Central memory CD4-positive, alpha-beta T cell (primary cell): ENCODE measurements around the gene RUBCN.
"Not testable (repeated sequence)": the region's sequence is repeated elsewhere in the genome, so short reads cannot be mapped to it uniquely, and the experiment has no call there.

Experiments
- DNase-seq: peaks from one replicate; pipeline ENCODE4 v3.0.0; 2022

RUBCN gene

DNA sequence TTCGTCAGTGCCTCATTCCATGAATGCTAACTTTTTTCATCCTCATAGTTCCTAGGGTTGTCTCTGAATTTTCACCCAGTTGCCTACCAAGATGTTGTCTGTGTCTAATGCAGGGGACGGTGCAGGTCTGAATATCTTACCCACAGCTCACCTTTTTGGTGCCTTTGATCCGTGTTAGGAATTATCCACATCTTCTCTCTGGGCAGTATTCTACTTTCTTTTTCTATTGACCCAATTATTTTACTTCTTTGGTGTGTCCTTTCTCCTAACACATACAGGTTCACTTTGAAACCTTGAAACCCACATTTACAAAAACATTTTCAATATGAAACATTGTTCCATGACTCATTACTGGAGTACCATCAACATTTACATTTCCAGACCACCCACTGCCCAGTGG is 80.6 kb downstream of the RUBCN start:
- DNase-seq: not testable (repeated sequence)

DNA sequence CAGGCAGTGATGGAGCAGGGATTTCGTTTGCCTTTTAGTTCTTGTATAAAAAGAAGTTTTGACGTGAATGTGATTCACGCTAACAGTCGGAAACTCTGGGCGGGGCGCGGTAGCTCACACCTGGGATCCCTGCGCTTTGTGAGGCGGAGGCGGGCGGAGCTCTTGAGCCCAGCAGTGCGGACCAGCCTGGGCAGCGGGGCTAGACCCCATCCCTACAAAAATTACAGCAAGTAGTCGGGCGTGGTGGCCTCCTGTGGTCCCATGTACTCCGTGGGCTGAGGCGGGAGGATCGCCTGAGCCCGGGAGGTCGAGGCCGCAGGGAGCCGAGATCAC is 81.7 kb downstream of the RUBCN start:
- DNase-seq: not testable (repeated sequence)

DNA sequence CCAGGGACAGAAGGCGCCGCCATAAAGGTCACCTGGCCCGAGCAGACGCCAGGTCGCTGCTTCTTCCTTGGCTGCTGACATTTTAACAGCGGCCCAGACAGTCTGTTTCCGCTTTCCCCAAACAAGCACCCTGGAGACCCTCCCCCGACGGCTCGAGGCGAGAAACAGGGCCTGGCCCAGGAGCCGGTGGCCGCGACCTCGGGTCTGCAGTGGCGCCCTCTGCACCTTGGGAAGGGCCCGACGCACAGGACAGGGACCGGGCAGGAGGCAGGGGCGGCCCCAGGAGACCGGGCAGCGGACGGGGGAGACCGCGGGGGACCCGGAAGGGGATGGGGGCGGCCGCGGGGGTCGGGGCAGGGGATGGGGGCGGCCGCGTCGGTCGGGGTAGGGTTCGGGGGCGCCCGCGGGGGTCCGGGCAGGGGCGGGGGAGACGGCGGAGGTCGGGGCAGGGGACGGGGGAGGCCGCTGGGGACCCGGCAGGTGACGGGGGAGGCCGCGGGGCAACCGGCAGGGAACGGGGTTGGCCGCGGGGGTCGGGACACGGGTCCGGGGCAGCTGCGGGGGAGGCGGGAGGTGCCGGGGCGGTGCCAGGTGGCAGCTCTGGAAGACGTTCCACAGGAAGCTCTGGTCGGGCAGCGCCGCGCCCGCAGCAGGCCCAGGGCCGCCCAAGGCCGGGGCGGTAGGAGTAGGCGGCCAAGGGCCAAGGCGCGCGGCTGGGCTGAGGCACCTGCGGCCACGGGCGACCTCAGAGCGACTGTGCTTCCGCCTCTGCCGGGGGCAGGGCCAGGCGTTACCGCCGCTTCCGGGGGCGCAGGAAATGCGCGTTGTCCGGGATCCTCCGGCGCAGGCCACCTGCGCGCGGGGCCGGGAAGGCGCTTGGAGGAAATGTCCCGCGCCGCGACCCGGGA is 82.4 kb downstream of the RUBCN start:
- peak; percentile 32 for DNase-seq

DNA sequence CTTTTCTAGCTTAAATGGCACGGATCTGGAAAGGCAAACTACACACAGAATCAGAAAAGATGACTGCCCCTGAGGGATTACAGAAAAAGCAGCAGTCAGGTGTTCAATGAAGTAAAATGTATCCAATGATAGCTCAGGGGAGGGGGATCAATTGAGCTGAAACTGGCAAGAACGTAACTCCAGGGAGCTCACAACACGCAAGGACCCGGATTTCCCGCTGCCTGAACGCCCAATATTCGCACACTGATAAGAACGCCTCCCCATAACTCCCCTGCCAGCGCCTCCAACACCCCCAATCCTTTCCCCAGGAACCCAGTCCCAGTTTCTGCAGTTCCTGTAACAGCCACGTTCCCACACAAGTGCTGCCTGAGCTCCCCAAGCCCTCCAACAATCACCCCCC is 83.8 kb downstream of the RUBCN start:
- not testable (repeated sequence) for DNase-seq

DNA sequence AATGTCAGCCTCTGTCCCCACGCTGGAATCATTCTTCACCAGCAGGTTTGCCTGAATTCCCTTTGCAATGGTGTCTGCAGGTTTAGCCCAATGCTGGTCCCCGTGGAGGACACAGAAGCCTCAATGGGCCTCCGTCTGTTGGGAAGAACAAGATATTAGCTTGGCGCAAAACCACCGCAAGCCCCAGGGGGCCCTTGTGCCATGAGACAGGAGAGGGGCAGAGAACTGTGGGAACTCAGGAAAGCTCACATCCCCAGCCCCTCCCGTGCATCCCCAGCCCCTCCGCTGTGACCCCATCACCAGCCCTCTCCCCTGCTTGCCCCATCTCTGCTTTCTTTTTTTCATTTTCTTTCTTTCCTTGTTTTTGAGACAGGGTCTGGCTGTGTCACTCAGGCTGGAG is 89.1 kb downstream of the RUBCN start:
- DNase-seq: not testable (repeated sequence)

DNA sequence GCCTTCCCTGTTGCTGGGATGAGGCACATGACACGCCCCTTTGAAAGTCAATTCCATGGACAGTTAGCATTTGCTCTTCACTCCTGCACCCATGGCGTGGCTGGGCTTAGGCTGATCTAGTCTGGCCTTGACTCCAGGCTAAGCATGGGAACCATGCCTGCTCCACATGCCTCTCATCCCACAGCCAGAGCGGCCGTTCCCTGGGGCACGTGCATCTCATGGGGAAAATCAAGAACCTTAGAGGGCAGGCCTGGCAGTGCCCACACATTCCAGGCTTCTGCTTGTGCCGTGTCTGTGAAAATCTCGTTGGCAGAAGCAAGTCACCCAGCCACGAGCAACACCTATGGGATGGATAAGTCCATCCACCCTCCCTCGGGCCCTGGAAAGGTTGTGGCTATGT is 89.5 kb downstream of the RUBCN start:
- not testable (repeated sequence) for DNase-seq

DNA sequence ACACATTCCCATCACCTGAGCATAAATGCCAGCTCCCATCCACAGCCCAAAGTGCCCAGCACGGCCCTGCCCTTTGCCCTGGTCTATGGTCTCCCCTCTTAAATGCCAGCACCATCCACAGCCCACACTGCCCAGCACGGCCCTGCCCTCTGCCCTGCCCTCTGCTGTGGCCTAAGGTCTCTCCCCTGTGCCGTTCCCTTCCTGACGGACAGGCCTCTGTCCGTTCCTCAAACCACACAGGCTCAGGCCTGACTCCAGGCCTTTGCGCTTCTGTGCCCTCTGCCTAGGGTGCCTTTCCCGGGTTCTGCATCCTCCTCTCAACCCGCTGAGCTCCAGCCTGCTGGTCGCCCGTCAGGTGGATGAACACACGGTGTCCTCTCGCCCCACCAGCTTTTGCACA is 90.4 kb downstream of the RUBCN start:
- not testable (repeated sequence) for DNase-seq

DNA sequence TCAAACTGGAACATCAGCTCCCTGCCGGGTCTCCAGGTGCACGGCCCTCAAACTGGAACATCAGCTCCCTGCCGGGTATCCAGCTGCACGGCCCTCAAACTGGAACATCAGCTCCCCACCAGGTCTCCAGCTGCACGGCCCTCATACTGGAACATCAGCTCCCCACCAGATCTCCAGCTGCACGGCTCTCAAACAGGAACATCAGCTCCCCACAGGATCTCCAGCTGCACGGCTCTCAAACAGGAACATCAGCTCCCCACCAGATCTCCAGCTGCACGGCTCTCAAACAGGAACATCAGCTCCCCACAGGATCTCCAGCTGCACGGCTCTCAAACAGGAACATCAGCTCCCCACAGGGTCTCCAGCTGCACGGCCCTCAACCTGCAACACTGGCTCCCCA is 99.1 kb downstream of the RUBCN start:
- DNase-seq: not testable (repeated sequence)

DNA sequence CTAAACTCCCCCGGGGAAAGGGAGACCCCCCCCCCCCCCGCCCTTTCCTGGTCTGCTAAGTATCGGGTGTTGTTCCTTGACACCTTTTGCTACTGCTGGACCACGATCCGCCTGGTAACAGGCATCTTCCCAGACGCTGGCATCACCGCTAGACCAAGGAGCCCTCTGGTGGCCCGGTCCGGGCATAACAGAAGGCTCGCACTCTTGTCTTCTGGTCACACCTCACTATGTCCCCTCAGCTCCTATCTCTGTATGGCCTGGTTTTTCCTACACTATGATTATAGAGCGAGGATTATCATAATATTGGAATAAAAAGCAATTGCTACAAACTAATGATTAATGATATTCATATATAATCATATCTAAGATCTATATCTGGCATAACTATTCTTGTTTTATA is 104.7 kb downstream of the RUBCN start:
- not testable (repeated sequence) for DNase-seq

DNA sequence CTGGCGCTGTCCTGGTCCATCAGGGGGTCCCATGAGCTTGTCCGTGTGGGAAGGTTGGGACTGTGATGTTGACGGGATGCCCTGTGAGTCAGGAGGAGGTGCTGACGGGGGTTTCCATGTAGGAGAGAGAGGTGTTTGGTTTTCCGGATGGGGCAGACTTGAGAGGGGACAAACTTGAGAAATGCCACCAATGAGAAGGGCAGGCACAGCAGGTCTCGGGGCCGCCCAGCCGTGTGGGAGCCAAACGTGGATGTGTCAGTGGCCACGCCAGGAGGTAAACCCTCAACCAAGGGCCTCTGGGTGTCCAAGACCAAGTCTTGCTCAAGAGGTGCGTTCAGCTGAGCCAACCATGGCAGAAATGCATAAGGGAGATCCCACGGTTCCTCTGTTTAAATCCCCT is 105.9 kb downstream of the RUBCN start:
- not testable (repeated sequence) for DNase-seq

DNA sequence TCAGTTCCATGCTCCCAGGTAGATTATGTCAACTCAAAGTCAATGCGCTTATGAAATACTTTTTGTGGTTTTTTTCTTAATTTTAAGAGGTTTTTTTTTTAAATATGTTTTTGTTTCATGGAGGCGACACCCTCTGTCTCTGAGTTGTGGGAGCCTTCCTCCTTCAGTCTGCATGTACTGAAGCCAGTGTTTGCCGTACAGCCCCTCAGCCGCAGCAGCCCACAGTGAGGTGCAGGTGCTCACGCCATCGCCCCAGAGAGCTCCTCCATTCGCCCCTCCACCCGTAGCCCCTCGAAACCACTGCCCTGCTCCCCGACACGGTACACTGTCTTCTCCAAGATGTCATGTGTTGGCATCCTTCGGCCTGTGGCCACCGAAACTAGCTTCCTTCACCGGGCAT is 107.4 kb downstream of the RUBCN start:
- DNase-seq: not testable (repeated sequence)

DNA sequence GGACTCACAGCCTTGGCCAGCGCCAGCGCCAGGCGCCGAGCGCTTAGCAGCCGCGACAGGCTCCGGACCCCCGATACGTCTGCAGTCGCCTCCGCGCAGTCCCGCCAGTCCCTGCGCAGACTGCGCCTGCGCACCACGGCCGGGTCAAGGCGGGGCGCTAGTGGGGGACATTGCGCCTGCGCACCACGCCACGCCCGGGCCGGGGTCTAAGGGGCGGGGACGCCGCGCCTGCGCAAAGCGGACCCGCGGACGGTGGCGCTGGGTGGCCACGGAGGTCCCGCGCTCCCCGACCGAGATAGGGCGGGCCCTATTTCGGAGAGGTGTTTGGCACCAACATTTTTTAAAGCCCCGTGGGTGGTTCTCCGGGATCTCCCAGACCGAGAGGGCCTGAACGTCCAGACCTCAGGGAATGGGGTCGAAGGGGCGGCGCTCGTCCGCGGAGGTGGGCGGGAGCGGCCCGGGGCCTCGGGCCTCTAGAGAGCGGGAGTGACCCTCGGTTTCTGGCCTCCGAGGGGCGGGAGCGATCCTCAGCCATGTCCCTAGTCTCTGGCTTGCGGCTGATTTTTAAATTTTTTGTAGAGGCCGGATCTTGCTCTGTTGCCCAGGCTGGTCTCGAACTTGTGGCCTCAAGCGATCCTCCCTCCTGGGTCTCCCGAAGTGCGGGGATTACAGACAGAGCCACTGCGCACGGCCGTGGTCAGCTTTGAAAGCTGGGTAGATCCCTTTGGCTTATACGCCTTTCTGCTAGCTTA is 108.8 kb downstream of the RUBCN start:
- peak; percentile 87 for DNase-seq

DNA sequence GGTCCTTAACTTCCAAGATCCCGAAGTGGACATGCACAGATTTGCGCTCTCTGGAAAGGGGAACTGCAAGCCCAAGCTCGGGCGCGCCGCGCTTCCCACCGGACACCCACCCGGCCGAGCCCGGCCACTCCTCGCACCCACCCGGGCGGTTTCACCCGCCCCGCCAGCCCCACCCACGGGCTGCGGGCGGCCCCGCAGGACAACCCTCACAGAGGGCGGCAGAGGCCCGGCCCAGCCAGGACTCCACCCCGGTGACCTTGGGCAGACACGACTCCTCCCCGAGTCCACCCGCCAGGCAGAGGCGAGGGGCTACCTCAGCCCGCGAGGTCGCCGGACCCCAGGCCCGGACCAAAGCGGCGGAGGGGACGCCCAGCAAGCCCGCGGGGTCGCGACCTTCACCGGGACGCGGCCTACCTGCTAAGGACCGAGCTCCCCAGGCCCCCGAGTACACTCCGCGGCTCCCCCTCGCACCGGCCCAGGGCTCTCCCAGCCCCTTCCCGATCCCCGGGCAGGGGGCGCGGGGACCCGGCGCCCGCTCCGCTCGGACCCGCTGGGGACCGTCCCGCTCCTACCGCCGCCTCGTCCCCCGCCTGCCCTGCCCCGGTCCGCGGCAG is 109.4 kb downstream of the RUBCN start:
- not testable (repeated sequence) for DNase-seq

DNA sequence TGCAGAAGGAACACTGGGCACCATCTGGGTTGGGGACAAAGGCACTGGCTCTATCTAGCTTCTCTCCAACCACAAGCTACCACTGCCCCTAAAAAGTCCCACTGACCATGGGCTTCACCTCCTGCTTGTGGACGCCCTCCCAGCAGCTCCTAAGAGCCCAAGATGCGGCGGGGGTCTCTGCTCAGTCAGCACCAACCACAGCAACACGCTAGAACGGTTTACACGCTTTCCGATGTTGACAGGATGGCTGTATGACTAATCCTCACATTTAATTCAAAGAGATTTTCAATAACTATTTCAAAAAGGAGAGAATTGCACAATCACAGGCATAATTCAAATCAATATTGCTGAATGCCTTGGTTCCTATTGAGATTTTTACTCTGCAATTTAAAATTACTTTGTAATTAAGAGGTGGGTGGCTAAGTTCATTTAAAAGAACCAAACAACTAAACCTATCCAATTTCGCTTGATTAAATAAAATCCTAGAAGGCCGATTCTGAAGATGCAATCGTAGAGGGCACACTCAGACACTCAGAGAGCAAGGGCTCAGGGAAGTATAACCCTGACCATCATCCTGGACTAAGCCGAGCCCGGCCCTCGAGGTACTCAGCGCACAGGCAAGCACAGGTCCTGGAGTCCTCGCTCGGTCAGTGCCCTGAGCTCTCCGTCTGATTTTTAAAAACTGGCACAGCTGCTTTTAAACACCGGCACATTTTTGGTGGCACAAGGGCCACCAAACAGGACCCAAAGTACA is 110.1 kb downstream of the RUBCN start:
- not testable (repeated sequence) for DNase-seq

DNA sequence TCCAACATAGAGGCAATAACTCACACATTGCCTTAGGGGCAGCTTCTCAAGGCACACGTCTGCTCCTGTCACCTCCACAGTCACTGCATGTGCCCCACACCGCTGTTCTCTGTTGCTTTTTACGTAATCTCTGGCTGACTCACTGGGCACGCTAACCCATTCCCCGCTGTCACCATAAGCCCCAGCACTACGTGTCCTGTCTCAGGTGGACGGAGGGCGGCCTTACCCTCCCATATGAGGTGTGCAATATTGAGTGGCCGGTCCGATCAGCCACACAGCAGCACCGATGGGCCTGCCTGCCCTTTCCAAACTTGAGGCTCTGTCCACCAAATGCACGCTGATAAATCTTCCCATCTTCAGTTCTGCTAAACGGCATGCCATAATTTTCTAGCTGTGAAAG is 115.2 kb downstream of the RUBCN start:
- not testable (repeated sequence) for DNase-seq
